HG02678 (cell line): ENCODE measurements around the gene DYRK1B.
"Not testable (repeated sequence)": the region's sequence is repeated elsewhere in the genome, so short reads cannot be mapped to it uniquely, and the experiment has no call there.

ENCODE experiments used
- ATAC-seq: cut with Tn5 transposase; IDR thresholded peaks from one replicate; pipeline ENCODE4 v1.9.1; 2021; ENCODE audit warnings: mild to moderate bottlenecking, moderate library complexity; ENCODE audit not compliant: unreplicated experiment

DYRK1B gene

GRCh38 chr19:39814111-39814510, 19.9 kb downstream of the DYRK1B start:
- ATAC-seq: not testable (repeated sequence)

- no peak for ATAC-seq
Measured at GRCh38 chr19:39813264-39813993, 20.5 kb downstream of the DYRK1B start.

- ATAC-seq: no peak
Measured at GRCh38 chr19:39811064-39811463, 22.9 kb downstream of the DYRK1B start.

- ATAC-seq: no peak
Measured at GRCh38 chr19:39810424-39810823, 23.5 kb downstream of the DYRK1B start.

GRCh38 chr19:39809368-39809767, 24.6 kb downstream of the DYRK1B start:
- no peak for ATAC-seq

GRCh38 chr19:39808688-39809087, 25.3 kb downstream of the DYRK1B start:
- ATAC-seq: not testable (repeated sequence)

GRCh38 chr19:39807846-39808364, 26.1 kb downstream of the DYRK1B start:
- no peak for ATAC-seq

GRCh38 chr19:39805104-39805503, 28.9 kb downstream of the DYRK1B start:
- ATAC-seq: no peak

GRCh38 chr19:39802958-39803357, 31.0 kb downstream of the DYRK1B start:
- ATAC-seq: no peak

- ATAC-seq: no peak
Measured at GRCh38 chr19:39797083-39797482, 36.9 kb downstream of the DYRK1B start.

GRCh38 chr19:39796000-39796498, 37.9 kb downstream of the DYRK1B start:
- ATAC-seq: no peak

GRCh38 chr19:39795001-39795400, 39.0 kb downstream of the DYRK1B start:
- no peak for ATAC-seq

- peak; percentile 72 for ATAC-seq
Measured at GRCh38 chr19:39792999-39793546, 40.9 kb downstream of the DYRK1B start.

- ATAC-seq: no peak
Measured at GRCh38 chr19:39788244-39788643, 45.7 kb downstream of the DYRK1B start.

GRCh38 chr19:39780894-39781293, 53.1 kb downstream of the DYRK1B start:
- no peak for ATAC-seq

GRCh38 chr19:39778763-39779162, 55.2 kb downstream of the DYRK1B start, which contains the start of gene LEUTX:
Gene LEUTX (plus strand): TSS chr19:39778854. CDS start chr19:39778921, 67 bp downstream.
- no peak for ATAC-seq
